GM12873 (cell line): ENCODE measurements around the gene ADAMTS17.

Experiments used
- TF ChIP-seq, protein P1 (sequence below): IDR thresholded peaks from 2 replicates; pipeline ENCODE4 v1.5.1; 2012; ENCODE audit warnings: low read depth, mild to moderate bottlenecking, moderate library complexity, low read length, control low read depth; ENCODE audit not compliant: insufficient read depth; ENCODE audit errors: missing control alignments

ADAMTS17 gene

DNA sequence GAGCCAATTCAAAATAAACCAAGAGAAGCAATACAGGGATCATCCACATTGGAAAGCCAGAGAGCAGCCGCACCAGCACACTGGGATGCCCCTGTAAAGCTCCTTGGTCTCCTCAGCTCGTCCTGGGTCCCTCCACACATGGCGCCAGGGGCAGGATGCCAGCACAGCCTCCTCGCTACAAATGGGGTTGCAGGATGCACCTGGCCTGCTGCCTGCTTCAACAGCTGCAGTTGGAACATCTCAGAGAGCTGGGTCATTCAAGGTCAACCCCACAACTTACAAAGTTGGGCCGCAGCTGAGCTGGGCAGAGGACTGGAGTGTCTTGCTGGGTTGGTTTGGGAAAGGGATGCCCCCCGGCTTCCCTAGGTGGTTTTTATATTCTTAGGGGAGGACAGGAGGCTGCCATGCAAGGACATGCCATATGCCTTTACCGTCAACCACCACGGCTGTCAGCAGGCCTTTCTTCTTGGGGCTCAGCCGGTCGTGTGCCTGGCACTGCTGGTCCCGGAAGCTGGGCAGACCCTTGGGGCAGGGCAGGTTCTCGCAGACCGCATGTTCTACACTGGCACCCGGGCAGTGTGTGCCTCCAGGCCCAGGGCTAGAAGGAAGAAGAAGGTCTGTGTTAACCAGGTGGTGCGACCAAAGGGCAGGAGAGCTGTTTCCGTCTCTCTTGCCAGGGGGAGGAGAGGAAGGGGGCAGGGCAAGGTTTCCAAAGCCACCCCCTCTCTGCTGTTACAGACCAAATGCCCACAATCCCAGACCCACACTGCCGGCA lies 225.2 kb downstream of the ADAMTS17 start:
- TF ChIP-seq, protein P1, sequence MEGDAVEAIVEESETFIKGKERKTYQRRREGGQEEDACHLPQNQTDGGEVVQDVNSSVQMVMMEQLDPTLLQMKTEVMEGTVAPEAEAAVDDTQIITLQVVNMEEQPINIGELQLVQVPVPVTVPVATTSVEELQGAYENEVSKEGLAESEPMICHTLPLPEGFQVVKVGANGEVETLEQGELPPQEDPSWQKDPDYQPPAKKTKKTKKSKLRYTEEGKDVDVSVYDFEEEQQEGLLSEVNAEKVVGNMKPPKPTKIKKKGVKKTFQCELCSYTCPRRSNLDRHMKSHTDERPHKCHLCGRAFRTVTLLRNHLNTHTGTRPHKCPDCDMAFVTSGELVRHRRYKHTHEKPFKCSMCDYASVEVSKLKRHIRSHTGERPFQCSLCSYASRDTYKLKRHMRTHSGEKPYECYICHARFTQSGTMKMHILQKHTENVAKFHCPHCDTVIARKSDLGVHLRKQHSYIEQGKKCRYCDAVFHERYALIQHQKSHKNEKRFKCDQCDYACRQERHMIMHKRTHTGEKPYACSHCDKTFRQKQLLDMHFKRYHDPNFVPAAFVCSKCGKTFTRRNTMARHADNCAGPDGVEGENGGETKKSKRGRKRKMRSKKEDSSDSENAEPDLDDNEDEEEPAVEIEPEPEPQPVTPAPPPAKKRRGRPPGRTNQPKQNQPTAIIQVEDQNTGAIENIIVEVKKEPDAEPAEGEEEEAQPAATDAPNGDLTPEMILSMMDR, result no peak

DNA sequence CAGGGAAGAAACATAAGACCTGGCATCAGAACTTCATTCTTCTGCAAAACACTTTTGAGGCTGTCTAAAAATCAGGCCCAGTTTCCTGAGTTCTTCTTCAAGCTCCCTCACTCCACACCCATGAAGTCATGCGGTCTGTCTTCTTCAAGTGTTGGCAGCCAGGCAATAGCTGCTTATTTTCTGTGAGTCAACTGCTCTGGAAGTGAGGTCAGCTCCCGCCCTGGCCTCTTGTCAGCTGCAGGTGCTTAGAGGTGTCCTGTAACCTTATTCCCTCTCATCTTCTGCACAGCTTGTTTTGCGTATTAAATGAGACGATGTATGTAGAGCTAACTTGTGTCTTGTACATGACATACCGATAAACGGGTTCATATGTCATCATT lies 226.1 kb downstream of the ADAMTS17 start:
- TF ChIP-seq, protein P1, result no peak

DNA sequence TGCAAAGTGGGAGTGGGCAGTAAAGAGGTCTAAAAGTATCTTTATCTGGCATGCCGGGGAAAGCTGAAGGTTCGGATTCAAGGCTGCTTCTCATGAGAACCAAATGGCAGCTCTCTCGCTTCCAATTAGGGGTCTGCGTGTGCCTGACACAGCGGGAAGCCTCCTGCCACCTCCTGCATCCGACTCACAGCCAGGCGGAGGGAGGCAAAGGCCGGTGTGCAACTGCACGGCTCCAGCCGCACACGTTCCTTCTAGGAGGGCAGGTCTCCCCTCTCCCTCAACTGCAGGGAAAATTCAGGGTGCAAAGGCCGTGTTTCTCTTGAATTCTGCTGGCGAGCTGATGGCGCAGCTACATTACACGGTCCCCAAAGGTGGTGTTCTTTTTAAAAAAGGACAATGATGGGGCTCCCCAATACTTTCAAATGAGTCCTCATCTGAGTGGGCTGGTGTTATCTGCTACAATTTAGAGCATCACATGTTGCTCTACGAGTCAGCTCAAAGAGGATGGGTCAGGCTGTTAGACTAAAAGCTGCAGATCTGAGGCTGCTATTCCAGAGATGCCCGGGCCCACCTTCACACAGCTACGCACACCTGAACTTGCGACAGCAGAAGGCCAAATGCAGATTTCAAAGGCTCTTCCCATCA lies 226.6 kb downstream of the ADAMTS17 start:
- TF ChIP-seq, protein P1, result no peak

DNA sequence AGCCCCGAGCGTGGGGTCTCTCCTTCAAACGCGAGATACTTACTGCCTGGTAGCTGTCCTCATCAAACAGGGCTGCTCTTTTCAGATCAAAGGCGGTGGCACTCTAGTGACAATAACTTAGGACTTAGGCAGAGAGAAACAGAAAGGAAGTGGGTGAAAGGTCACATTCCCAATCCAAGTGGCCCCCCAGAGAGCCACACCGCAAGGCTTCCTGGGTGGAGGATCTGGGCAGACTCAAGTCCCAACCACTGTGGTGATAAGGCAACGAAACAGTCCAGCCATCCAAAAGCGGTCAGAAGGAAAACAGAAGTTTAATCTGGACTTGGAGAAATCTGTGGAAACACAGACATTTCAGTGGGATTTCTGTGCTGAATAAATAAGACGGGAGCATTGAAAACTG lies 227.2 kb downstream of the ADAMTS17 start:
- TF ChIP-seq, protein P1, result no peak

DNA sequence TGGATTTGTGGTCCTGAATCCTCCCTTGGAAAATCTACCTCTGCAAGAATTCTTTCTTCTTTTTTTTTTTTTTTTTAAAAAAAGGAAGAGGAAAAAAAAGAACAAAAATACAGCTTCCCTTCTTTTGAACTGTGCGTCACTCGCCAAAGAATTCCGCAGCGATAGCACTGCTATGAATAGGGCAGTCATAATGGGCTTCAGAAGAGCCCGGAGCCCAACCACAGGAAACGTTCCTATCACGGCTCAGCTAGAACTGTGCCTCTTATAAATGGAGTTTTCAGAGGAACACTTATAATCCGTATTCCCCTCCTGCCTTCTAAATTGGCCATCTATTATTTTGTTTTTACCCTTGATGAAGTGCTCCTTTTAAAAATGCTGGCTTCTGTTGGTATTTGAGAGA lies 227.7 kb downstream of the ADAMTS17 start:
- TF ChIP-seq, protein P1, result no peak

DNA sequence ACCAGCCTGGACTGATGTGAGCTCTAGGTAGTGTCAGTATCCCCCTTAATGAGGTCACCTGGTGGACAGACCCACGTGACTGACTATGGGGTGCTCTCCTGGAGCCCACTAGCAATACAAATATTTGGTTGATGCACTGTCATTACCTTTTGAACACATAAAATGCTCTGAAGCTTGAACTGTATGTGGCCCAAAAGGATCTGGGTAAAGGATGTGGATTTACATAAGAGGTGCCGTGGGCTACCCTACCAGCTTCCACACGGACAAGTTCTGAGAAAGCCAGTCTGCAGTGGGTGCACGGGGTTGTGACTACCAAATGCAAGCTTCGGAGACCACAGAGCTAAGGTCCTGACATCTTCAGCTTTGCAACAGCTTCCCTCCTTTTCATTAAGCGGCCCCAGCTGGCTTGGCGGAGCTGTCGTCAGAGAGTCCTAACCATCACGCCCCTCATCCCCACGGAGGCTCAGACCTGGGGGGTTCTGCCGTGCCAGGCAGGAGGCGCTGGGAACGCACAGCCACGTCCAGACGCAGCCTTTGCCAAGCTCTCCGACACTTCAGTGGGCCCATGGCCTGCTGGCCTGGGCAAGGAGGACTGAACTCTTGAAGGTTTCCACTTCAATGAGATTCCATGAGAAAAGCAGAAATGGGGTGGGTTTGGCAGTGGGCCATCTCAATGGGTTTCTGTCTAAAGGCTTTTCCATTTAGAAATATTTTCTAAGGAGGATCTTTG lies 228.3 kb downstream of the ADAMTS17 start:
- TF ChIP-seq, protein P1, result no peak
